ENCODE results near the gene TENM4.

Gene TENM4

GRCh38 chr11:78973876-78974275 is 467.0 kb downstream of the TENM4 start:
- H3K4me3 ChIP-seq (ENCODE audit: control insufficient read depth, low read depth, low read length) = no peak overlapping the region
- no peak for DNase-seq (ENCODE audit: low read depth)
- TF ChIP-seq CTCF (IDR thresholded peaks at IDR 0.05; ENCODE audit: control insufficient read depth, insufficient read depth, low read depth, low read length, missing control alignments) = no peak

GRCh38 chr11:78972590-78972989 is 468.2 kb downstream of the TENM4 start:
- no peak for TF ChIP-seq CTCF (IDR thresholded peaks at IDR 0.05; ENCODE audit: control insufficient read depth, insufficient read depth, low read depth, low read length, missing control alignments)
- DNase-seq (ENCODE audit: low read depth) = no peak
- H3K4me3 ChIP-seq (ENCODE audit: control insufficient read depth, low read depth, low read length) = no peak overlapping the region

DNA sequence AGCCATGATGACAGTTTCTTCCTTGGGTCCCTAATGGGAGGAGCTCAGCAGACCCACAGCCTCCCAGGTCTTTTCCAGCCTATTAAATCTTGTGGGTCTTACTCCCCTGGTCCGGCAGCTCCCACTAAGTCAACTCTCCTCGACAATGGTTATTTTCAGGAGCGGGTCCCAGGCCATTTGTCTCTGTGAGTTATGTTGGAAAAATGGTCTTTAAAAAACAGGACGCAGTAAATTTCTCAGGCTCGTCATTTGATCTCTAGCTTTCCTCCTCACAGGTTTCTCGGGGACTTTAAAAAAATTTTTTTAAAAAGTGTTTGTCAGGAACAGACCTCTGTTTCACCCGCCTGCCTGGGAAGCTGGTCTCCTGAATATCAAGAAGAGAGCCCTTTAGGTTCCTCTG is 468.7 kb downstream of the TENM4 start:
- DNase-seq (ENCODE audit: low read depth) = no peak
- H3K4me3 ChIP-seq (ENCODE audit: control insufficient read depth, low read depth, low read length) = no peak overlapping the region
- no peak for TF ChIP-seq CTCF (IDR thresholded peaks at IDR 0.05; ENCODE audit: control insufficient read depth, insufficient read depth, low read depth, low read length, missing control alignments)

- H3K4me3 ChIP-seq (ENCODE audit: control insufficient read depth, low read depth, low read length) = no peak overlapping the region
- DNase-seq (ENCODE audit: low read depth) = no peak
- TF ChIP-seq CTCF (IDR thresholded peaks at IDR 0.05; ENCODE audit: control insufficient read depth, insufficient read depth, low read depth, low read length, missing control alignments) = no peak
Observed at GRCh38 chr11:78967811-78968210, 473.0 kb downstream of the TENM4 start.

DNA sequence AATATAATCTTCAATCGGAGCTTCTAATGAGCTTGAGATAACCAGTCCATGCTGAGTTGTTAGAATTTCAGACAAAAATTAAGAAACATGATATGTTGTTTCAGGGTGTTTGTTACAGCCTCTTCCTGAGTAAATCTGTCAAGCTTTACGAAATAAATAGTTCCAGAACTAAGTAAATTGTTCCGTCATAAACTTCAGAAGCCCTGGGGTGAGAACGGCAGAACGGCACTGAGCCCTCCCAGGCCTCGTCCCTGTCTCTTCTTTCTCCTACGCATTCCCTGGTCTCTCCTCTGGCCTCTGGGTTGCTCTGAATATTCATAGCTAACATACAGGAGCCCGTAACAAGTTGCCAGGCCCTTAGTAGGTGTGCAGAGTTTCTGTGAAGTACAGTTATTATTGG is 475.4 kb downstream of the TENM4 start:
- no peak for DNase-seq (ENCODE audit: low read depth)
- no peak overlapping the region for H3K4me3 ChIP-seq (ENCODE audit: control insufficient read depth, low read depth, low read length)
- TF ChIP-seq CTCF (IDR thresholded peaks at IDR 0.05; ENCODE audit: control insufficient read depth, insufficient read depth, low read depth, low read length, missing control alignments) = no peak

DNA sequence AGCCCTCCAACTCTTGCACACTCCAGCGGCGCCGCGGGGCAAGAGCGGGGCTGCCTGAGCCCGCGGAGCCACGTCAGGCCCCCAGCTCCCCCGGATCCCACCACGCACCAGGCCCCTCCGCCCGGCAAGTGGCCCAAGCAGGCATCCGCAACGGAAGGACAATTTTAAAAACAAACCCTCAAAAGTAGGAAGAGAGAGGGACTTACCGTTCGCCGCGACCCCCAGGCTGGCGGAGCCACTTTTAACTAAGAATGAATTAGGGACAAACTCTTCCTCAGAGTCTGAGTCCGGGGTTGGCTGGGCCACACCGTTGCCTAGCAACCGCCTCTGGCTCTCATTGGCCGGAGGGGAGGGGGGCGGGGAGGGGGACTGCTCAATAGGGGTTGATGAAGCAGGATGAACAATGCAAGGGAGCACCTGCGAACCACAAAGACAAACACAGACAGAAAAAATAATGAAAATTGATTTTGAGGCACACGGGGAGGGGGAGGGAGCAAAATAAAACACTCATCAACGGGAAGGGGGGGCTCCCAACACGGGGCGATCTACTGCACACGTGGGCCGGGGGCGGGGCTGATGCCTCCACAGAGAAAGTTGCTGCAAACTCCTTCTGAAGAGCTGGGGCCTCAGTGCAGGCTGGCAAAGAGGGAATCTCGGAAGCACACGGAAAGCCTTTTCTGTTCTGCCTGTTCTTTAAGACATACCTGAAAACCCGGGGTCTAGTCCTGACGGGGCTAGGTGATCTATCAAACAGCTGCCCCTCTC is 478.7 kb downstream of the TENM4 start:
- no peak overlapping the region for H3K4me3 ChIP-seq (ENCODE audit: control insufficient read depth, low read depth, low read length)
- DNase-seq (ENCODE audit: low read depth) = no peak
- TF ChIP-seq CTCF (IDR thresholded peaks at IDR 0.05; ENCODE audit: control insufficient read depth, insufficient read depth, low read depth, low read length, missing control alignments) = no peak
